Stomach smooth muscle (tissue), 2 donors: Measurements from ENCODE around the gene SHKBP1.

Experiments
- H3K27ac ChIP-seq: one replicate; pipeline ENCODE4 v1.7.0; 2013; ENCODE audit warnings: mild to moderate bottlenecking, low read length, inconsistent platforms
- H3K27me3 ChIP-seq, 2 donors: one replicate each; pipeline ENCODE4 v1.7.0; 2013; ENCODE audit warnings: low read length in 2 of 2; ENCODE audit not compliant: insufficient read depth in 2 of 2, control insufficient read depth in 1 of 2
- H3K36me3 ChIP-seq, 2 donors: one replicate each; pipeline ENCODE4 v1.7.0; 2013; ENCODE audit warnings: low read length in 2 of 2; ENCODE audit not compliant: control insufficient read depth in 2 of 2, insufficient read depth in 2 of 2
- H3K4me1 ChIP-seq: one replicate; pipeline ENCODE4 v1.7.0; 2013; ENCODE audit warnings: low read length; ENCODE audit not compliant: control insufficient read depth, insufficient read depth
- H3K4me3 ChIP-seq, 2 donors: one replicate each; pipeline ENCODE4 v1.7.0; 2013; ENCODE audit warnings: low read length in 2 of 2
- H3K9ac ChIP-seq, 2 donors: one replicate each; pipeline ENCODE4 v1.7.0; 2013; ENCODE audit warnings: low read length in 2 of 2, mild to moderate bottlenecking in 1 of 2
- H3K9me3 ChIP-seq, 2 donors: one replicate each; pipeline ENCODE4 v1.7.0; 2013; ENCODE audit warnings: low read length in 2 of 2; ENCODE audit not compliant: control insufficient read depth in 2 of 2
- donor health status: healthy.
- donor health status: Pancreatic carcinoma.

The SHKBP1 gene

DNA sequence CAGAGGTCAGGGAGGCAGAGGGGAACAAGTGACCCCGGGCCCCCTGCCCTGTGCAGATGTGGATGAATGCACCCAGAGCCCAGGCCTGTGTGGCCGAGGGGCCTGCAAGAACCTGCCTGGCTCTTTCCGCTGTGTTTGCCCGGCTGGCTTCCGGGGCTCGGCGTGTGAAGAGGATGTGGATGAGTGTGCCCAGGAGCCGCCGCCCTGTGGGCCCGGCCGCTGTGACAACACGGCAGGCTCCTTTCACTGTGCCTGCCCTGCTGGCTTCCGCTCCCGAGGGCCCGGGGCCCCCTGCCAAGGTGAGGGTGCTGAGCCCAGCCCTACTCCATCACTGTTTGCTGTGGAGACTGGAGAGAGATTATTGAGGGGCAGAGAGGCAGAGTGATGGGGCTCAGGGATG lies 34.4 kb downstream of the SHKBP1 start:
- Histone ChIP-seq H3K4me3 (no peak overlapping the region), H3K27ac (no peak overlapping the region), H3K9ac (no peak overlapping the region)

GRCh38 chr19:40611900-40612698 lies 35.4 kb downstream of the SHKBP1 start:
- Histone ChIP-seq H3K4me1 (peaks cover 28% of the 10 kb centered on the region), H3K4me3 (no peak overlapping the region), H3K36me3 (peaks cover 3 to 5% of the 10 kb centered on the region in 2 donors), H3K9ac (no peak overlapping the region), H3K27me3 (peaks cover 8 to 30% of the 10 kb centered on the region in 2 donors), H3K9me3 (no peaks in the 10 kb centered on the region), H3K27ac (no peak overlapping the region)

More for the DNA sequence above, 34.4 kb downstream of the SHKBP1 start:
- H3K9me3 ChIP-seq, result no peaks in the 10 kb centered on the region
- peaks cover 28% of the 10 kb centered on the region for H3K4me1 ChIP-seq
- H3K36me3 ChIP-seq, result peaks cover 2 to 3% of the 10 kb centered on the region in 2 donors
- H3K27me3 ChIP-seq, result peaks cover 8 to 27% of the 10 kb centered on the region in 2 donors

- H3K4me1 ChIP-seq, result peaks cover 25% of the 10 kb centered on the region
- H3K9ac ChIP-seq, result peak overlapping the region in 1 of 2 donors; percentile 33
- H3K9me3 ChIP-seq, result no peaks in the 10 kb centered on the region
- H3K27ac ChIP-seq, result no peak overlapping the region
- peaks cover 3 to 5% of the 10 kb centered on the region in 2 donors for H3K36me3 ChIP-seq
- peak overlapping the region in 1 of 2 donors; percentile 73 for H3K4me3 ChIP-seq
- H3K27me3 ChIP-seq, result peaks cover 8 to 30% of the 10 kb centered on the region in 2 donors
Measured at GRCh38 chr19:40612831-40613689, 36.4 kb downstream of the SHKBP1 start.

DNA sequence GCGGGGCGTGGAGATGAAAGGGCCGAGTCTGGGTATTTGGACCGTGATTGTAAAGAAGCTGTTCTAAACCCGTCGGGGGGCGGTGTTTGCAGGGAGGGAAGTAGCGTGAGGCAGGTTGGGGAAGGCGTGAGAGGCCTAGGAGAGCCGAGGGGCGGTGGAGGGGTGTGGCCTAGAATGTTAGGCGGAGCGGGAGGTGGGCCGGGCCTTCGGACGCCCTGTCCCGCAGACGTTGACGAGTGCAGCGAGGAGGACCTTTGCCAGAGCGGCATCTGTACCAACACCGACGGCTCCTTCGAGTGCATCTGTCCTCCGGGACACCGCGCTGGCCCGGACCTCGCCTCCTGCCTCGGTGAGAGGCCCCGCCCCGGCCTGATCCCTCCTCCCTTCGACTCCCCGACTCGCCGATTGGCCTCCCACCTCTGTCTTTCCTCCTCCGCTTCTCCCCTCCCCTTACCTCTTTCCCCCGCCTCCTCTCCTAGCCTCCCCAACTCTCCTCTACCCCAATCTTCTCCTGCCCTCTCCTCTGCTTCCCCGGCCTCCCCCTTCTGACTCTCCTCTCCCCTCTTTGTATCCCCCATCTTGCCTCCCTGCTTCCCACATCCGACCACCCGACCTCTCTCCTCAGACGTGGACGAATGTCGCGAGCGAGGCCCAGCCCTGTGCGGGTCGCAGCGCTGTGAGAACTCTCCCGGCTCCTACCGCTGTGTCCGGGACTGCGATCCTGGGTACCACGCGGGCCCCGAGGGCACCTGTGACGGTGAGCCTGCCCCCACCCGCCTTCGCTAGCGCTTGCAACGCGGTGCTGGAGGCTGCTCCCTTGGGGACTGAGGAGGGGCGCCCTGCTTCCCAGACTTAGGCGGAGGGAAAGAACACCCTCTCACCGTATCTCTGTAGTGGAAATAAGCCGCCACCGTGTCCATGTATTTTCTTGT lies 37.3 kb downstream of the SHKBP1 start:
- Histone ChIP-seq H3K9me3 (no peaks in the 10 kb centered on the region), H3K4me1 (peaks cover 25% of the 10 kb centered on the region), H3K9ac (peak overlapping the region; percentile 42 to 53), H3K27me3 (peaks cover 8 to 30% of the 10 kb centered on the region in 2 donors), H3K4me3 (peak overlapping the region; percentile 55 to 73), H3K36me3 (peaks cover 3 to 5% of the 10 kb centered on the region in 2 donors), H3K27ac (peak overlapping the region; percentile 49)

GRCh38 chr19:40614622-40615411 lies 38.1 kb downstream of the SHKBP1 start:
- Histone ChIP-seq H3K9ac (peak overlapping the region; percentile 42 to 53), H3K27me3 (peaks cover 8 to 24% of the 10 kb centered on the region in 2 donors), H3K4me1 (peaks cover 21% of the 10 kb centered on the region), H3K27ac (peak overlapping the region; percentile 49), H3K9me3 (no peaks in the 10 kb centered on the region), H3K36me3 (peaks cover 9 to 12% of the 10 kb centered on the region in 2 donors), H3K4me3 (peak overlapping the region; percentile 55 to 73)

DNA sequence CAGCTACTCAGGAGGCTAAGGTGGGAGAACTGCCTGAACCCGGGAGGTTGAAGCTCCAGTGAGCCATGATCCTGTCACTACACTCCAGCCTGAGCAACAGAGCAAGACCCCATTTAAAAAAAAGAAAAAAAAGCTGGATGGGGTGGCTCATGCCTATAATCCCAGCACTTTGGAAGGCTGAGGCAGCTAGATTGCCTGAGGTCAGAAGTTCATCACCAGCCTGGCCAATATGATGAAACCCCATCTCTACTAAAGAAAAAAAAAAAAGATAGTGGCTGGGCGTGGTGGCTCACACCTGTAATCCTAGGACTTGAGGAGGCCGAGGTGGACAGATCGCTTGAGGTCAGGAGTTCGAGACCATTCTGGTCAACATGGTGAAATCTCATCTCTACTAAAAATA lies 39.5 kb downstream of the SHKBP1 start:
- Histone ChIP-seq H3K27me3 (peaks cover 8 to 20% of the 10 kb centered on the region in 2 donors), H3K9me3 (no peaks in the 10 kb centered on the region), H3K4me1 (peaks cover 14% of the 10 kb centered on the region), H3K27ac (no peak overlapping the region), H3K36me3 (peaks cover 9 to 14% of the 10 kb centered on the region in 2 donors), H3K4me3 (no peak overlapping the region), H3K9ac (no peak overlapping the region)

DNA sequence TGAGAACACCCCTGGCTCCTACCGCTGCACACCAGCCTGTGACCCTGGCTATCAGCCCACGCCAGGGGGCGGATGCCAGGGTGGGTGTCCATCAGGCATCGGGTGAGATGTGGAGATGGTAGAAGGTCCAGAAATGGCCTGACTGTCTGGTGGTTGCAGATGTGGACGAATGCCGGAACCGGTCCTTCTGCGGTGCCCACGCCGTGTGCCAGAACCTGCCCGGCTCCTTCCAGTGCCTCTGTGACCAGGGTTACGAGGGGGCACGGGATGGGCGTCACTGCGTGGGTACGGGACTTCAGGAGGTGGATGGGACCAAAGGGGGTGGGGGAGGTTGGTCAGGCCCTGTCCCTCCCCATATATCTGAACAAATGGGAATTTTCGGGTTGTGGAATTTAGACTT lies 40.3 kb downstream of the SHKBP1 start:
- Histone ChIP-seq H3K27ac (no peak overlapping the region), H3K9me3 (no peaks in the 10 kb centered on the region), H3K27me3 (peaks cover 9 to 20% of the 10 kb centered on the region in 2 donors), H3K4me3 (no peak overlapping the region), H3K9ac (no peak overlapping the region), H3K36me3 (peaks cover 14 to 16% of the 10 kb centered on the region in 2 donors), H3K4me1 (peaks cover 14% of the 10 kb centered on the region)

GRCh38 chr19:40617961-40618360 lies 41.3 kb downstream of the SHKBP1 start:
- no peak overlapping the region for H3K9ac ChIP-seq
- H3K27ac ChIP-seq, result no peak overlapping the region
- H3K4me3 ChIP-seq, result no peak overlapping the region
- peaks cover 17% of the 10 kb centered on the region in 2 donors for H3K36me3 ChIP-seq
- H3K4me1 ChIP-seq, result peaks cover 14% of the 10 kb centered on the region
- no peaks in the 10 kb centered on the region for H3K9me3 ChIP-seq
- H3K27me3 ChIP-seq, result peaks cover 10 to 19% of the 10 kb centered on the region in 2 donors

DNA sequence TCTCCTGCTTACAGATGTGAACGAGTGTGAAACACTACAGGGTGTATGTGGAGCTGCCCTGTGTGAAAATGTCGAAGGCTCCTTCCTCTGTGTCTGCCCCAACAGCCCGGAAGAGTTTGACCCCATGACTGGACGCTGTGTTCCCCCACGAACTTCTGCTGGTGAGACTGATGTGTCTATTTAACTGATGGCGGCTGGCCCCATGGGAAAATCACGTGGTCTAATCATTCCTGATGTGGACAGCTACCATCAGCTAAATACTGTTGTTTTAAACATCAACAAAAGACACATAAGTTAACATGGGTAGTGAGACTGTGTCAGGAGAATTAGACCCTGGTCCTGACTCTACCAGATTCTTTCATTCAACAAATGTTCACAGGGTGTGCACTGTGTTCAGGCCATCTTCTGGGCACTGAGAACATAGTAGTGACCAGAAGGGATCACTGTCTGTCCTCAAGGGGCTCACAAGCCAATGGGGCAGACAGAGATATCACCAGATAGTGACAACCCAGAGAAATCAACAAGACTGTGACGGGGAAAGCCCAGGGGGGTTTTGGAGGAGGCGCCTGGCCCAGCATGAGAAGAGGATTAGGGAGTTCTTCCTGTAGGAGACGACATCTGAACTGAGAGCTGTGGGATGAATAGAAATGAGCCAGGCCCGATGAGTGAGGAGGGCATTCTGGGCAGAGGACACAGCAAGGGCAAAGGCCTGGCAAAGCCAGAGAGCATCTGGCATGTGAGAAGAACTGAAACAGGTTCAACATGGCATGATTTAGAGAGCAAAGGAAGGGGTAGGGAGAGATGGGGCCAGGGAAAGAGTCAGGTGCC lies 42.9 kb downstream of the SHKBP1 start:
- H3K9ac ChIP-seq, result no peak overlapping the region
- peaks cover 2 to 6% of the 10 kb centered on the region in 2 donors for H3K27me3 ChIP-seq
- H3K9me3 ChIP-seq, result no peaks in the 10 kb centered on the region
- H3K27ac ChIP-seq, result no peak overlapping the region
- H3K36me3 ChIP-seq, result peaks cover 21% of the 10 kb centered on the region in 2 donors
- H3K4me1 ChIP-seq, result peaks cover 2% of the 10 kb centered on the region
- no peak overlapping the region for H3K4me3 ChIP-seq
